ENCODE measurements around the gene CCR2.

GRCh38 chr3:46386205-46386604, 32.3 kb downstream of the CCR2 start:
- no peak for TF ChIP-seq POLR2A (IDR thresholded peaks at IDR 0.05)
- no peak for TF ChIP-seq CTCF (IDR thresholded peaks at IDR 0.05)
